ENCODE data around the gene ARHGEF37. TPM values are rescaled to one million over a fixed set of nuclear protein-coding genes. Genes with fewer than 3 reads are reported as not detected.

ARHGEF37 gene
- total RNA-seq, 1 donor from 2014 or later, result 9.2 TPM

DNA sequence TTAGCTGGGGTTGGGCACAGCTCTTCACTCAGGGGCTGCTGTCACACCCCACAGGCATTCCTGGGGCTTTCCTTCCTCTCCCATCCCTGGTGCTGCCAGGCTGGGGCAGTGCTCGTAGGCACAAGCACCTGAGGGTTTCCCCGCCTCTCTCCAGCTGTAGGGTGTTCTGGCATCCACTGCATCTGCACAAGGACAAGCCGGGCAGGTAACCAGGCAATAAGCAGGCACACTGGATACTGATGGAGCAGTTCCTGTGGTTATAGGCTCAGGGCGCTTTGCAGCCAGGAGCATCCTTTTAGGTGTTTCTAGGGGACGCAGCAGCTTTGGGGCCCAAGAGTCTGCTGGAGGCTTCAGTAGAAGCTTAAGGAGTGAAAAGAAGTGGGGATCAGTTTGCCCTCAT, 56.8 kb downstream of the ARHGEF37 start:
- DNase-seq (ENCODE audit: low read depth) (no peak), FAIRE-seq (no peak)
- TF ChIP-seq, protein P1, sequence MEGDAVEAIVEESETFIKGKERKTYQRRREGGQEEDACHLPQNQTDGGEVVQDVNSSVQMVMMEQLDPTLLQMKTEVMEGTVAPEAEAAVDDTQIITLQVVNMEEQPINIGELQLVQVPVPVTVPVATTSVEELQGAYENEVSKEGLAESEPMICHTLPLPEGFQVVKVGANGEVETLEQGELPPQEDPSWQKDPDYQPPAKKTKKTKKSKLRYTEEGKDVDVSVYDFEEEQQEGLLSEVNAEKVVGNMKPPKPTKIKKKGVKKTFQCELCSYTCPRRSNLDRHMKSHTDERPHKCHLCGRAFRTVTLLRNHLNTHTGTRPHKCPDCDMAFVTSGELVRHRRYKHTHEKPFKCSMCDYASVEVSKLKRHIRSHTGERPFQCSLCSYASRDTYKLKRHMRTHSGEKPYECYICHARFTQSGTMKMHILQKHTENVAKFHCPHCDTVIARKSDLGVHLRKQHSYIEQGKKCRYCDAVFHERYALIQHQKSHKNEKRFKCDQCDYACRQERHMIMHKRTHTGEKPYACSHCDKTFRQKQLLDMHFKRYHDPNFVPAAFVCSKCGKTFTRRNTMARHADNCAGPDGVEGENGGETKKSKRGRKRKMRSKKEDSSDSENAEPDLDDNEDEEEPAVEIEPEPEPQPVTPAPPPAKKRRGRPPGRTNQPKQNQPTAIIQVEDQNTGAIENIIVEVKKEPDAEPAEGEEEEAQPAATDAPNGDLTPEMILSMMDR (IDR thresholded peaks at IDR 0.05; ENCODE audit: insufficient read depth, low read length, severe bottlenecking), result no peak
- H3K36me3 ChIP-seq (ENCODE audit: control insufficient read depth, insufficient read depth, low read length), result no peaks in the 10 kb centered on the region
- no peaks in the 10 kb centered on the region for H3K27me3 ChIP-seq (ENCODE audit: control insufficient read depth, insufficient read depth, low read length)
- H3K4me3 ChIP-seq (ENCODE audit: low read depth, low read length), result no peak overlapping the region

DNA sequence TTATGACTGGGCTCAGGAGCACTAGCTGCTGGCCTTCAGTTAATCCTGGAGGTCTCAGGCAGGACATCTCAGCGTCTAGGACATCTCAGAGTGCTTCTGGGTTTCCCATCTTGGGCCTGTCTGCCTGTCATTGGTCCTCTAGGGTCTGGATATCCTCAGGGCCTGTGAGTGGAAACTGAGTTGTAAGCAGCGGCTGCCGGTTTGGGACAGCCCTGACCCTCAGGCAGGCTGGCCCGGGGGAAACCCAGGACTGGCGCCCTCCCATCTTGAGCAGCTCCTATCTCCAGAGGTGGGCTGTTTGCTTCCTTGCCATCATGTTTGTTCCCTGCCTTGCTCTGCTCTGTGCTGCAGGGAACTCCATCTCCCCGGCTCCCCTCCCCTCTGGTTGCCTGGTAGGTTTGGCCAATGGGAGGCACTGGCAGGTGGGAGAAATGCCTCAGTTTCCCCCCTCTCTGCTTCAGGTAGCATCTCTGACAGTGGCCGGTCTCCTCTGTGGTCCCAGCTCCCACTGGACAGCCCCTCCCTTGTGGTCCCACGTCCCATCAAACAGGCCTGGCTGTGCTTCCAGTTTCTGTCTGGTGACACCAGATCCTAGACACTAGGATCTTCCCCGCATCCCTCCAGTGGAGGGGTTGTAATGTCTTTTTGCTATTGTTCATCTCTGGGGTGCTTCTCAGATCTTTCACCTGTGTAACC, 57.4 kb downstream of the ARHGEF37 start:
- DNase-seq (ENCODE audit: low read depth), result no peak
- H3K27me3 ChIP-seq (ENCODE audit: control insufficient read depth, insufficient read depth, low read length), result no peaks in the 10 kb centered on the region
- no peaks in the 10 kb centered on the region for H3K36me3 ChIP-seq (ENCODE audit: control insufficient read depth, insufficient read depth, low read length)
- TF ChIP-seq, protein P1 (IDR thresholded peaks at IDR 0.05; ENCODE audit: insufficient read depth, low read length, severe bottlenecking), result no peak
- no peak for FAIRE-seq
- no peak overlapping the region for H3K4me3 ChIP-seq (ENCODE audit: low read depth, low read length)

DNA sequence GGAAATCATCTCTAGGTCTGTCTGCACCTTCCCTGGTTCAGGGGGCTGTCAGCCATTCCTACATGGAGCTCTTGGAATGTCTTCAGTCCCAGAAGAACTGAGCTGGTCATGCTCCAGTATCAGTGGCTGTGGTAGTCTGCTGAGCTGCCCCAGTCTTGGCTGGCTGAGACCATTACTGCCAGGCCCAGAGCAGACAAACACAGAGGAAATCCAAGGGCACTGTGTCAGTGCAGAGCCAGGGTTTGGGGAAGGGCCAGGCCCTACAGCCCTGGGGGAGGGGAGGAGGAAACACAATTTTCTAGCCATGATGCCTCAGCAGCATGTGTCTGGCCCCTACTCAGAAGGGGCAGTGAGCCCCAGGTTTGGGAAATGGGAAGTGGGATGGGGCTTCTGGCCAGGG, 58.4 kb downstream of the ARHGEF37 start:
- Histone ChIP-seq H3K27me3 (ENCODE audit: control insufficient read depth, insufficient read depth, low read length) (no peaks in the 10 kb centered on the region), H3K4me3 (ENCODE audit: low read depth, low read length) (no peak overlapping the region), H3K36me3 (ENCODE audit: control insufficient read depth, insufficient read depth, low read length) (no peaks in the 10 kb centered on the region)
- FAIRE-seq (peak; percentile 62), DNase-seq (ENCODE audit: low read depth) (no peak)
- TF ChIP-seq, protein P1 (IDR thresholded peaks at IDR 0.05; ENCODE audit: insufficient read depth, low read length, severe bottlenecking), result no peak

DNA sequence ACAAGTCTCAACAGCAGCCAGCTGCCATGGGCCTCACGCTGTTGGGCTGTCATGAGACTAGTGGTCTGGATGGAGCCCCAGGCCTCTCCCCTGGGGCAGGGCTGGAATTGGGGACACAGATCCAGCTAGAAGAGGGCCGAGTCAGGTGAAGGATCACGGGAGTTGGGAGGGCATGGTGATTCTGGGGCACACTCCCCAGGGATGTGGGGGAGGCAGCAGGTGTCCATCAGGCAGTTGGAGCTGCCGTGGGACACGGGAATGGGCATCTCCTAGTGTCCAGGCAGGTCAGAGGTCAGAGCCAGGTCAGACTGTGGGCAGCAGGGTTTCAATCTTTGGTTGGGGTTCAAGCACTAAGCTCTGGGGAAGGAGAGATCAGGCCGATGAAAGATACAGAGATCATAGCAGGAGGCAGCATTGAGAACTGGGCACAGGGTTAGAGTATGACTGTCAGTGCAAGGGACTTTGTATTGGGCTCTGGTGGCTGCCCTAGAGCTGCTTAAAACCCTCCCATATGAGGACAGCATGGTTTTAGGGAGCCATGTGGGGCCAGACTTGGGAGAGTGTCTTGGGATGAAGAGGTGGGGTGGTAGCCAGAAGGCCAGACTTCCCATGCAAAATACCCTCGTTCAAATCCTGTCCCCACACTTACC, 59.2 kb downstream of the ARHGEF37 start:
- FAIRE-seq (no peak), DNase-seq (ENCODE audit: low read depth) (no peak)
- Histone ChIP-seq H3K4me3 (ENCODE audit: low read depth, low read length) (no peak overlapping the region), H3K27me3 (ENCODE audit: control insufficient read depth, insufficient read depth, low read length) (no peaks in the 10 kb centered on the region), H3K36me3 (ENCODE audit: control insufficient read depth, insufficient read depth, low read length) (no peaks in the 10 kb centered on the region)
- TF ChIP-seq, protein P1 (IDR thresholded peaks at IDR 0.05; ENCODE audit: insufficient read depth, low read length, severe bottlenecking), result no peak

DNA sequence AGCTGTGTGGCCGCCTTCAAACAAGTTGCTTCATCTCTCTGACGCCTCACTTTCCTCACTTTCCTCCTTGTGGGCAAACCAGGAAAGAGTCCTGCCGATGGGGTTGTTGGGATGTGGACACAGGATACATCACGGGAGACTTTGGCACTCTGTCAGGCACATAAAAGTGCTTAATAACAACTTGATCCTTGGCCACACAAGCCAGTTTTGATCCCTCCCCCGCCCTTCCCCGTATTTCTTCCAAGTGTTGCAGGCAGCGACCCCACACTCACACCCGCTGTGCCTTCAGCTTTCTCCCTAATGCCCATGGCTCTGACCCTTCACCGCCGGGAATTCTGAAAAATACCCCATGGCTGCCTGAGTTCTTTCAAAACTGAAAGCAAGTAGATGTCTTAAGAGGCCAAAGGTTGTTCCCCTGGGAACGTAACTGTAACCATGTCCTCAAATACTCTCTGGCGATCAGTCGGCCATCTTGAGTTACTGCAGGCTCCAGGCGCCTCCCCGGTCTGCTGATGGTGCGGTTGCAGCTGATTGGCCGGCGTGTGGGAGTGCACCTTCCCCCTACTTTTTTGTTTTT, 59.8 kb downstream of the ARHGEF37 start:
- Histone ChIP-seq H3K27me3 (ENCODE audit: control insufficient read depth, insufficient read depth, low read length) (no peaks in the 10 kb centered on the region), H3K4me3 (ENCODE audit: low read depth, low read length) (no peak overlapping the region), H3K36me3 (ENCODE audit: control insufficient read depth, insufficient read depth, low read length) (no peaks in the 10 kb centered on the region)
- TF ChIP-seq, protein P1 (IDR thresholded peaks at IDR 0.05; ENCODE audit: insufficient read depth, low read length, severe bottlenecking), result no peak
- FAIRE-seq (no peak), DNase-seq (ENCODE audit: low read depth) (no peak)

All from bronchial epithelial cell (primary cell).